Measurements from ENCODE around the gene RNF32.

The RNF32 gene

GRCh38 chr7:156669035-156669828 lies 28.7 kb downstream of the RNF32 start:
- POLR2A ChIA-PET: no interaction called here
- no peak for DNase-seq (ENCODE audit: low read depth, low spot score)

GRCh38 chr7:156673454-156673853 lies 32.9 kb downstream of the RNF32 start:
- DNase-seq (ENCODE audit: low read depth, low spot score): no peak
- no peak for TF ChIP-seq CTCF (IDR thresholded peaks at IDR 0.05; ENCODE audit: insufficient read depth, low read length, missing control alignments)
- CTCF ChIA-PET: no interaction called here
- POLR2A ChIA-PET: no interaction called here
- H3K4me3 ChIP-seq (ENCODE audit: low read depth, low read length): no peak overlapping the region

More at GRCh38 chr7:156669035-156669828, 28.7 kb downstream of the RNF32 start:
- H3K4me3 ChIP-seq (ENCODE audit: low read depth, low read length): no peak overlapping the region
- no peak for TF ChIP-seq CTCF (IDR thresholded peaks at IDR 0.05; ENCODE audit: insufficient read depth, low read length, missing control alignments)
- CTCF ChIA-PET: no interaction called here

GRCh38 chr7:156673902-156674301 lies 33.3 kb downstream of the RNF32 start:
- no peak for TF ChIP-seq CTCF (IDR thresholded peaks at IDR 0.05; ENCODE audit: insufficient read depth, low read length, missing control alignments)
- POLR2A ChIA-PET: no interaction called here
- no peak overlapping the region for H3K4me3 ChIP-seq (ENCODE audit: low read depth, low read length)
- DNase-seq (ENCODE audit: low read depth, low spot score): no peak
- CTCF ChIA-PET: no interaction called here

- ChIA-PET POLR2A (no interaction called here), CTCF (no interaction called here)
- H3K4me3 ChIP-seq (ENCODE audit: low read depth, low read length): no peak overlapping the region
- no peak for DNase-seq (ENCODE audit: low read depth, low spot score)
- TF ChIP-seq CTCF (IDR thresholded peaks at IDR 0.05; ENCODE audit: insufficient read depth, low read length, missing control alignments): no peak
Observed at GRCh38 chr7:156675721-156676120, 35.1 kb downstream of the RNF32 start.

GRCh38 chr7:156676263-156676662 lies 35.7 kb downstream of the RNF32 start:
- TF ChIP-seq CTCF (IDR thresholded peaks at IDR 0.05; ENCODE audit: insufficient read depth, low read length, missing control alignments): no peak
- ChIA-PET POLR2A (no interaction called here), CTCF (no interaction called here)
- H3K4me3 ChIP-seq (ENCODE audit: low read depth, low read length): no peak overlapping the region
- no peak for DNase-seq (ENCODE audit: low read depth, low spot score)

GRCh38 chr7:156677374-156678054 lies 36.9 kb downstream of the RNF32 start:
- ChIA-PET CTCF (interaction anchor here (0.8 kb wide), 1 partner anchor 139 kb away, joined by 3 read pairs; no protein-coding TSS in a partner anchor), POLR2A (no interaction called here)
- H3K4me3 ChIP-seq (ENCODE audit: low read depth, low read length): no peak overlapping the region
- TF ChIP-seq CTCF (IDR thresholded peaks at IDR 0.05; ENCODE audit: insufficient read depth, low read length, missing control alignments): no peak
- DNase-seq (ENCODE audit: low read depth, low spot score): no peak
